Spleen (tissue), 7 donors: Measurements from ENCODE around the gene COL5A2.

Experiments
- POLR2A ChIP-seq, 3 donors: fragments of 450-650 bp; IDR thresholded peaks; one replicate each; pipeline ENCODE4 v1.5.1; 2017; ENCODE audit warnings: antibody characterized with exemption in 3 of 3, mild to moderate bottlenecking in 1 of 3
- TF ChIP-seq, protein P1 (sequence below), 11 experiments: fragments of 200-600 bp in 7 of 11; fragments of 450-650 bp in 4 of 11; sonication (generic) in 4 of 11; IDR thresholded peaks in 8 of 11; conservative IDR thresholded peaks in 3 of 11; 1 replicate in 7 of 11; 2 replicates in 4 of 11; pipeline versions ENCODE4 v1.4.0 to v1.8.0; 2016 to 2021; ENCODE audit warnings: antibody characterized with exemption in 11 of 11, inconsistent platforms in 4 of 11, mild to moderate bottlenecking in 1 of 11
- donor health status: DM: no; HTN: no; CAD: no; lungs with moderate emphysema.
- donor health status: DM: no; HTN: no; CAD: no.
- donor health status: DM: no; HTN: no; CAD: no.

DNA sequence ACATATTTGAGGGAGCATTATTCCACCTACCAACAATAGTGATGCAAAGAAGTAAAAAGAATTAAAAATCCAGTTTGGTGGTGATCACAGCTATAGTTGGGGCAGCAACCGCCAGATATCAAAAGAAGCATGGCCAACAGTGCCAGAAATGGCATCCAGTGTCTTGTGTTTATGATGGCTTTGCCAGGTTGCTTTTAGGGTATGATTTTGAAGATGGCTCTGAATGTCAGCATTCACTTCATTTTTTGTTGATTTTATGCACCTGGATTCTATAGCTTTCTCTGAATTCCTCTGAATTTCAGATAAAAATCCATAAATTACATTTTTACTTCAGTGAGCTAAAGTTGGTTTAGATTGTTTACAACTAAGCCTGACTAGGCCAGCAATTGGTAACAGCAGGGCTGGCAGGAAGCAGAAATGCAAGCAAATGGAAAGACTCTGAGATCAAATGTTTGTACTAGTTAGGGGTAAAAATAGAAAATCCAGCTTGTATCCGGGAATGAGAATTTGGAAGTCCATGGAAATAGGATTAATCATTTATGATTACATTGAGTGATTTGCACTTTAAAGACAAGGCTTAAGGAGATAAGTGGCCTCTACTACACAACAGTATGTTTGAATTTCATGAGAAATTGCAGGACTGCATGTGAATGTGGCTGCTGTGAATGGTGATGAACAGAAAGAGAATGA, 165.0 kb downstream of the COL5A2 start:
- TF ChIP-seq, protein P1, sequence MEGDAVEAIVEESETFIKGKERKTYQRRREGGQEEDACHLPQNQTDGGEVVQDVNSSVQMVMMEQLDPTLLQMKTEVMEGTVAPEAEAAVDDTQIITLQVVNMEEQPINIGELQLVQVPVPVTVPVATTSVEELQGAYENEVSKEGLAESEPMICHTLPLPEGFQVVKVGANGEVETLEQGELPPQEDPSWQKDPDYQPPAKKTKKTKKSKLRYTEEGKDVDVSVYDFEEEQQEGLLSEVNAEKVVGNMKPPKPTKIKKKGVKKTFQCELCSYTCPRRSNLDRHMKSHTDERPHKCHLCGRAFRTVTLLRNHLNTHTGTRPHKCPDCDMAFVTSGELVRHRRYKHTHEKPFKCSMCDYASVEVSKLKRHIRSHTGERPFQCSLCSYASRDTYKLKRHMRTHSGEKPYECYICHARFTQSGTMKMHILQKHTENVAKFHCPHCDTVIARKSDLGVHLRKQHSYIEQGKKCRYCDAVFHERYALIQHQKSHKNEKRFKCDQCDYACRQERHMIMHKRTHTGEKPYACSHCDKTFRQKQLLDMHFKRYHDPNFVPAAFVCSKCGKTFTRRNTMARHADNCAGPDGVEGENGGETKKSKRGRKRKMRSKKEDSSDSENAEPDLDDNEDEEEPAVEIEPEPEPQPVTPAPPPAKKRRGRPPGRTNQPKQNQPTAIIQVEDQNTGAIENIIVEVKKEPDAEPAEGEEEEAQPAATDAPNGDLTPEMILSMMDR (IDR thresholded peaks at IDR 0.05 in 8 of 11, conservative IDR thresholded peaks at IDR 0.05 in 3 of 11): no peak
- no peak for TF ChIP-seq POLR2A (IDR thresholded peaks at IDR 0.05)
